ENCODE results near the gene AMN.
A peak's percentile ranks its signal among the peaks of the same experiment; 100 is the strongest.

Gene AMN

DNA sequence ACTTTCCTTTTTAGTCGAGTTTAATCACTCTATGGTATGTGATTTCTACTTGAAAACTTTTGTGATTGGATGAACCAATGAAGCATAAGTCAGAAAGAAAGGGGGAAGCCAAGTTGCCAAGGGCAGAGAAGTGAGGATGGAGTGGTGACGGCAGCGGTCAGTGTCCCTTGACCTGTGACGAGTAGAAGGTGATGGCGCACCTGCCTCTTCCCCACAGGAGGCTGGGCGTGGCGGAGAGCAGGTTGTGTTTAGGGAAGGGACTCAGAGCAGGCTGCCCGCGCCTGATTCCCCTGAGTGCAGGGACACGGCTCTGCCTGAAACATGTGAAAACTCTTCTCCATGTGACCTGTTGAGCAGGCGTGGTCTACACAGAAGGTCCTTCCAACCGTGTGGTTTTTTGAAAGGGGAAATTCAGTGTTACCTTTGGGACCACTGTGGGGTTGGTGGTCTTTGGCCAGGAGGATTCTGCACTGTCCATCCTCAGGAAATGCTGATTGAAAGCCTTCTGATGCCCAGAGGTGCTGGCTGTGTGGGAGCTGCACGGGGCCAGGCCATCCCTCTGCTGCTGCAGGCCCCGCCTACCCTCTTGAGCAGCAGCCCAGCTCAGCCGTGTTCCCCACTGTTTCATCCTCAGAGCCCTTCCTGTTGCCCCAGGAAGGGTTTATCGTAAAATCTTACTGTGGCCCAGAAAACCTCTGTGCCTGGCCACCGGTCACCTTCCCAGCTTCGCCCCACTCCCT is 23.5 kb upstream of the AMN start:
- peak; percentile 32 for DNase-seq (ENCODE audit: insufficient read length, low spot score)
- FAIRE-seq = peak; percentile 96
- TF ChIP-seq POU2F2 (IDR thresholded peaks at IDR 0.05; ENCODE audit: low read depth, low read length) = no peak
- peak; percentile 9; the same call in 1 of the 2 replicates for TF ChIP-seq SPI1 (IDR thresholded peaks at IDR 0.05; ENCODE audit: low read depth, low read length)
- peak; percentile 46 for TF ChIP-seq POLR2A (IDR thresholded peaks at IDR 0.05; ENCODE audit: low read depth, low read length)
- peak; percentile 60; the same call in 1 of the 2 replicates for TF ChIP-seq POLR2AphosphoS5 (IDR thresholded peaks at IDR 0.05; ENCODE audit: low read depth, low read length)
- no peak for TF ChIP-seq PAX5 (IDR thresholded peaks at IDR 0.05; ENCODE audit: insufficient read depth, low read length, severe bottlenecking)
- TF ChIP-seq TAF1 (IDR thresholded peaks at IDR 0.05; ENCODE audit: low read depth, low read length) = no peak

DNA sequence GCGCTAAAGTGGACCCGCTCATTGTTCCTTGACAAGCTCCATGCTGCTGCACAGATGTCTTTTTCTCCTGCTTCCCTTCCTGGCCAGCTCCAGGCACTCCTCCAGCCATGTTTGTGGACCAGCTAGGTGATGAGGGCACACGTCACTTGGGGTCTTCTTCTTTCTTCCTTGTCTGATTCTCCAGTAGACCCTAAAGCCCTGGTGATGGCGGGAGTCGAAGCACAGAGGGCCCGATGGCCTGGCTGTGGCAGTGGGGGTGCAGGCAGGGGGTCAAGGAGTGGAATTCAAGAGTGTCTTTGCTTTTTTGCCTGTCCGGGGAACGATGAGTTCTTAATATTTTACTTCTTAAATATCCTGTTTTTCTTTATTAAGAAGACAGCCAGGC is 23.0 kb upstream of the AMN start:
- FAIRE-seq = no peak
- DNase-seq (ENCODE audit: insufficient read length, low spot score) = no peak
- TF ChIP-seq POU2F2 (IDR thresholded peaks at IDR 0.05; ENCODE audit: low read depth, low read length) = no peak
- TF ChIP-seq SPI1 (IDR thresholded peaks at IDR 0.05; ENCODE audit: low read depth, low read length) = no peak
- no peak for TF ChIP-seq POLR2A (IDR thresholded peaks at IDR 0.05; ENCODE audit: low read depth, low read length)
- no peak for TF ChIP-seq TAF1 (IDR thresholded peaks at IDR 0.05; ENCODE audit: low read depth, low read length)
- TF ChIP-seq PAX5 (IDR thresholded peaks at IDR 0.05; ENCODE audit: insufficient read depth, low read length, severe bottlenecking) = no peak
- no peak for TF ChIP-seq POLR2AphosphoS5 (IDR thresholded peaks at IDR 0.05; ENCODE audit: low read depth, low read length)

DNA sequence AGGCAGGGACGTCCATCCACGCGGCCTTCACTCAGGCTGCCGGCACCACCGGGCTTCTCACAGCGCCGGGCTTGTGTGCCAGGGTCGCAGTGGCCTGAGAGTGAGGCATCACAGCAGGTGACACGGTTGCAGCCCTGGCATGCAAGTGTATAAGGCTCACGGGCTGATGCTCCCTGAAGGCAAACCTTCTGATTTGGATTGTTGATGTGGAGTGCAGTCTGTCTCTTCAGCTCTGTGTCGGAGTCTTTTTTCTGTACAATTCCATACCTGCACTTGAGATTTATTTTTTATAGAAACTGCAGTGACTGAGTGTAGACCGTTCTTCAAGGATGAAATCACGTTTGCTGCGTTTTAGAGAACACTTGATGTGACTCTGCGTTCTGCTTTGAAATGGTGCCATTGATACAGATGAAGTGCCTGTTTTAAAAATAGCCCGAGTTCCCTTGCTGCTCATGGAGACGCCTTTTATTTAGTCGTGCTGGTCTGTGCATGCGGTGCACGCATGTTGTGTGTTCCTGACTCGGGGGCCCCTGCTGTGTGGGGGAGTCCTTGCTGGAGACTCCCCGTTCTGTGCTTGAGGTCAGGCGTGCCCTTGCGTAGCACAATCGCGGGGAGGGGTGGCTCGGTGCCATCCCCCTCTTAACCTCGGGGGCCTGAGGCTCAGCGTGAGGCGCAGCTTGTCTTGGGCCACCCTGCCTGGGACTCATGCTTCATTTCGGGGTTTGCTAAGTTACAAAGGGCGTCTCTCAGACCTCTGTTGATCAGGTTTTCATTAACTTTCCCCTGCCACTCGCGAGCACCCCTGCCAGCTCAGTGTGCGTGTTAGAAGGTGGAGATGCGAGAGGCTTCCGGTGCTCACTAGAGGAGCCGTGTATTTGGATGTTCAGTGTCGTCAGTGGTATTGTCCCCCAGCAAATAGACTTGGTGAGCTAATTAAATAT is 21.6 kb upstream of the AMN start:
- DNase-seq (ENCODE audit: insufficient read length, low spot score) (peak; percentile 37), FAIRE-seq (no peak)
- TF ChIP-seq POU2F2 (IDR thresholded peaks at IDR 0.05; ENCODE audit: low read depth, low read length) = no peak
- no peak for TF ChIP-seq TAF1 (IDR thresholded peaks at IDR 0.05; ENCODE audit: low read depth, low read length)
- no peak for TF ChIP-seq POLR2A (IDR thresholded peaks at IDR 0.05; ENCODE audit: low read depth, low read length)
- TF ChIP-seq PAX5 (IDR thresholded peaks at IDR 0.05; ENCODE audit: insufficient read depth, low read length, severe bottlenecking) = no peak
- no peak for TF ChIP-seq SPI1 (IDR thresholded peaks at IDR 0.05; ENCODE audit: low read depth, low read length)
- no peak; the same call in 1 of the 2 replicates for TF ChIP-seq POLR2AphosphoS5 (IDR thresholded peaks at IDR 0.05; ENCODE audit: low read depth, low read length)

DNA sequence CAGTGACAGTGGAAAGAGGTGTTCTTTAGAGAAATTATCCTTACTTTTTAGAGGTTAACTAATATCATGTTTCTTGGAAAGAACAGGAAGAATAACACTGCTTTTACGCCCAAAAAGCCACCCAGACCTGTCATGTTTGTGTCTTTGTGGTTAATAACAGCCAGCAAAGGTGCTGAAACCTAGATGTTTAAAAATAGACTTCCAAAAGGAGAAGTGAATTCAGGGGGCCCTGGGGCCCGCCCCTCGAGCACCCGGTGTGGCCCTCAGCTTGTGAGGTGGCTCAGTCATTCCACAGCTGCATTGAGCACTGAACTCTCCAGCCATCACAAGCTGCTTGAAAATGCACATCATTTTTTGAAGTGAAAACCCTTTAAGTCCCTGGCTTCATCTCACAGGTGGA is 20.8 kb upstream of the AMN start:
- DNase-seq (ENCODE audit: insufficient read length, low spot score) = peak; percentile 92
- TF ChIP-seq TAF1 (IDR thresholded peaks at IDR 0.05; ENCODE audit: low read depth, low read length) = peak; percentile 85
- peak; percentile 81 for TF ChIP-seq POU2F2 (IDR thresholded peaks at IDR 0.05; ENCODE audit: low read depth, low read length)
- TF ChIP-seq PAX5 (IDR thresholded peaks at IDR 0.05; ENCODE audit: insufficient read depth, low read length, severe bottlenecking) = peak; percentile 7
- TF ChIP-seq POLR2AphosphoS5 (IDR thresholded peaks at IDR 0.05; ENCODE audit: low read depth, low read length) = peak; percentile 78; the same call in 1 of the 2 replicates
- TF ChIP-seq SPI1 (IDR thresholded peaks at IDR 0.05; ENCODE audit: low read depth, low read length) = peak; percentile 100
- peak; percentile 86 for TF ChIP-seq POLR2A (IDR thresholded peaks at IDR 0.05; ENCODE audit: low read depth, low read length)
- peak; percentile 97 for FAIRE-seq

DNA sequence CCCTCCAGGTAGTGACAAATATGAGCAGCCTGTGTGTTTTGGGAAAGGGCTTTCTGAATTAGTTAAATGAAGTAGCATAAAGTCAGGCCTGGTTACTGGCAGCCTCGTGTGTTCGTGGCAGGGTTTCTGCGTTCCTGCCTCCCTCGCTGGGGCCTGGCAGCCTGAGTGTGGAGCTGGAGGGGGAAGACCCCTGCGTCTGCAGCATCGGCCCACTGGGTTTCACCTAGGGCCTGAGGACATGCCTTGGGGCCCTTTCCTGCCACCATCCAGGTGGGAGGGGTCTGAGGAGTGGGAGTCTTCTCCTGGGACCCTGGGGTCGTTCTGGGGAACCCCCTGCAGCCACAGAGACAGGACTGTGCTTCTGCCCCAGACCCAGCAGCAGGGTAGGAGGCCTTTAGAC is 20.4 kb upstream of the AMN start:
- FAIRE-seq (no peak), DNase-seq (ENCODE audit: insufficient read length, low spot score) (no peak)
- peak; percentile 22; the same call in 1 of the 2 replicates for TF ChIP-seq POLR2AphosphoS5 (IDR thresholded peaks at IDR 0.05; ENCODE audit: low read depth, low read length)
- no peak for TF ChIP-seq POLR2A (IDR thresholded peaks at IDR 0.05; ENCODE audit: low read depth, low read length)

DNA sequence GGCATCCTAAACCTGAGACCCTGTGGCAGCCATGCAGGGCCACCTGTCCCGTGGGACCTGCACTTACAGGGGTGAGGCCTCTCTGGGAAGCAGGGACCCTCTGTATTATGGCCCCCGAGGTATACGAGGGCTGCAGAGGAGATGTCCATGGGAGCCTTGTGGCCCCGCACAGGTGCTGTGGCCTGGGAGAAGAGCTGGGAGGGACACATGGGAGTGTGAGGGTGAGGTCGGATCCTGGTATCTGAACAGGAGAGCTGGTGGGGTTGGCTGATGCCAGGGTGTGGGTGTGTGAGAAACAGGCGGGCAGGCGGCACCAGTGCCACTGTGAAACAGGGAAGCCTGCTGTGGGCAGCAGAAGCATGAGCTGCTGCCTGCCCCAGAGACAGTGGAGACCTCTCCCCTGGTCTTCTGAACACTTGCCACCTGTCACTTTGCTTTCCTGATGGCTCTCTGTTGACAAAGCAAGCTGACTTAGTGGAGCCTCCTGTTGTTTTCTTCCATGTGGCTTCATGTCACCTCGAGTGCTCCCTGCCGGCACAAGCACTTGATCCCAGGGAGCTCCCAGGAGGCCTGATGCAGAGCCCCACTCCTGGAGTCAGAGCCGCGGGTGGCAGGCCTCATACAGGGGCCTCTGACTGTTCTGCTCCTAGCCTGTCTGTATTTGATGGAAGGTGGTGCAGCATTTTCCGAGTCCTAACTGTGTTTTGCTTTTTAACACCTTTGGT is 19.8 kb upstream of the AMN start:
- TF ChIP-seq POLR2A (IDR thresholded peaks at IDR 0.05; ENCODE audit: low read depth, low read length) (no peak; the same call in 1 of the 2 replicates), SPI1 (IDR thresholded peaks at IDR 0.05; ENCODE audit: low read depth, low read length) (no peak), TAF1 (IDR thresholded peaks at IDR 0.05; ENCODE audit: low read depth, low read length) (no peak), POLR2AphosphoS5 (IDR thresholded peaks at IDR 0.05; ENCODE audit: low read depth, low read length) (0 out of 2 replicates have a peak, but pooled peaks have one; percentile 9), POU2F2 (IDR thresholded peaks at IDR 0.05; ENCODE audit: low read depth, low read length) (no peak), PAX5 (IDR thresholded peaks at IDR 0.05; ENCODE audit: insufficient read depth, low read length, severe bottlenecking) (no peak)
- FAIRE-seq (peak; percentile 71), DNase-seq (ENCODE audit: insufficient read length, low spot score) (peak; percentile 19)

DNA sequence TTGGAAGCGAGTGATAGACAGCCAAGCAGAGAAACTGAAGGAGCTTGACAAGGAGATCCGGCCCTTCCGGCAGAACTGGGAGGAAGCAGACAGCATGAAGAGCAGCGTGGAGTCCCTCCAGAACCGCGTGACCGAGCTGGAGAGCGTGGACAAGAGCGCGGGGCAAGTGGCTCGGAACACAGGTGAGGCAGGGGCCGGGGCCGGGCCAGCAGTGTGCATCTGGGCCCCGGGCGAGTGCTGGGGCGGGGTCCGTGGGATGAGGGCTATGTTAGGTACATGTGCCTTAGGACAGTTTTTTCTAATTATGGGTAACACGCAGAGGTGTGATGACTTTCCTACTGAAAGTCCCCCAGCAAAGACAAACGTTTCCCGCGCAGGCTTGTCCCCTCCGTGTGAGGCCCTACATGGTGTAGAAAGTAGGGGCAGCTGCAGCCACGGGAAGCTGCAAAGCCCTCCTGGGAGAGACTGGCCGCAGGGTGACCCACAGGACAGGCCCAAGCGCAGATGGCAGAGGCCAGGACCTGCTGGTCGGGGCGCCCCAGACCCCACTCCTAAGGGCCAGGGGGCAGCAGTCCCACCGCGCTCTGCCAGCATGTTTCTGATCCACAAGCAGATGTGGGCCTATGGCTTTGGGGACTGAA is 19.1 kb upstream of the AMN start:
- FAIRE-seq (no peak), DNase-seq (ENCODE audit: insufficient read length, low spot score) (no peak)
- TF ChIP-seq PAX5 (IDR thresholded peaks at IDR 0.05; ENCODE audit: insufficient read depth, low read length, severe bottlenecking) = no peak

DNA sequence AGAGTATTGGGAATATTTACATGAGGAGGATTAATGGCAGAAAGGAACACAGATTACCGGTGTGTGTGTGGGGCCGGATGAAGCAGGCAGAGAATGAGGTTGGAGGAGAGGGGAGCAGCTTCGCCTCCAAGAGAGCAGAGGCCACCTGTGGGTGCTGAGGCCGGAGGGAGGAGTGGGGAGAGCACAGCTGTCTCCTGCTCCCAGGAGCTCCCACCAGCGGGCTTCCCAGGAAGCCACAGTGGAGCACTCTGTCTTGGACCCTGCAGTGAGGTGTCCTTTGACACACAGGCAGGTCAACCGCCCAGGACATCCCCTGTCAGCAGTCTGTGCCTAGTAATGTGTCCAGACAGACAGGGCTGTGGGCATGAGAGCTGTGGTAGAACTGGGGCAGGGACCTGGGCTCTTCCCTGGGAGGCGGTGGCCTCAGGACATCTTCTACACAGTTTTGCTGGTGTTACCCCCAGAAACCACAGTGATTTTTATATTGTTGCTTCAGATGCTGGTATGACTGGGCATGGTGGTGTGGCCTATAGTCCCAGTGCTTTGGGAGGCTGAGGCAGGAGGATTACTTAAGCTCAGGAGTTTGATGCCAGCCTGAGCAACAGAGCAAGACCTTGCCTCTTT is 18.5 kb upstream of the AMN start:
- FAIRE-seq = no peak

More for the DNA sequence above, 18.5 kb upstream of the AMN start:
- no peak for DNase-seq (ENCODE audit: insufficient read length, low spot score)
- TF ChIP-seq PAX5 (IDR thresholded peaks at IDR 0.05; ENCODE audit: insufficient read depth, low read length, severe bottlenecking) (no peak), SPI1 (IDR thresholded peaks at IDR 0.05; ENCODE audit: low read depth, low read length) (no peak), POLR2A (IDR thresholded peaks at IDR 0.05; ENCODE audit: low read depth, low read length) (no peak), POLR2AphosphoS5 (IDR thresholded peaks at IDR 0.05; ENCODE audit: low read depth, low read length) (no peak), TAF1 (IDR thresholded peaks at IDR 0.05; ENCODE audit: low read depth, low read length) (no peak), POU2F2 (IDR thresholded peaks at IDR 0.05; ENCODE audit: low read depth, low read length) (no peak)
